ENCODE data around the gene ATF7.

DNA sequence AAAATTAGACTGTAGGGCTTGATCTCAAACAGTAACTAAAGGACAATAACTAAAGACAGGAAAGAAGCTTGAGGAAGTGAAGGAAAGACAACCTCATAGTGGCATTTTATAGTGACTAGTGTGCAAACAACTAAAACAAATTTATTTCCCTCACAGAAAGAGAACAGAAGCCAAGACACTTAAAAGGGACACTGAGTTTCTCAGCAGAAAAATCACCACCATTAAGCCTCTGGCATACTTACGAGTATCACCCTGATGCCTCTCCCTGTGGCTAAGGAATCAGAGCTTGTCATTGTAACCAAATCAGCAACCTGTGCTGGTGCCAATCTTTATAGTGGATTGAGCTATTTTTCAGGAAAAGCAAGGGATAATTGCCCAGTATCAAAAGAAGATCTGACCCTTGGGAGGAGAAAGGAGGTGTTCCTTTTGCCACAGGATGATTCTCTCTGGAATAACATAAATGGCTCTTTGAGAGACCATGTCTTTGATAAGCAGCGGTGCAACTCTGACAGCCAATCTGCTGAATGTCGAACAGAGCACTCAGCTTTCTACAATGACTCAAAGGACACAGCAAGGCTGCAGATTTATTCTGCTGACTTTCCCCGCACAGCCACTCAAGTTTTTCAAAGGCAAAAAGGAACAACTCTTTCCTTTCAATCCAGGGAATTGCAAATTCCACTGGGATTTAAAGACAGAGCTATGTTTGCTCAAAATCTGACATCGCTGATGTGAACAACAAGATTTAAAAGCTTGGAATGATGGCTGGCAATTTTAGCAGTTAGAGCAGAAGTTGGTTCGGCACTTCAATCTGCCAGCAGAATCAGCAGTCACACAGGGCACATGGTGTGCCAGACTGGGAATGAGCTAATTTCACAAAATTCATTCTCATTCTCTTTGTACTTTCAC lies 34.6 kb downstream of the ATF7 start:
- TF ChIP-seq CEBPB (IDR thresholded peaks at IDR 0.05): no peak
- TF ChIP-seq SREBF2 (IDR thresholded peaks at IDR 0.05): no peak
- no peak for TF ChIP-seq RAD21 (conservative IDR thresholded peaks at IDR 0.05 in 1 of 2, IDR thresholded peaks at IDR 0.05 in 1 of 2)
- no peak for TF ChIP-seq JUN (IDR thresholded peaks at IDR 0.05)
- TF ChIP-seq, protein P1, sequence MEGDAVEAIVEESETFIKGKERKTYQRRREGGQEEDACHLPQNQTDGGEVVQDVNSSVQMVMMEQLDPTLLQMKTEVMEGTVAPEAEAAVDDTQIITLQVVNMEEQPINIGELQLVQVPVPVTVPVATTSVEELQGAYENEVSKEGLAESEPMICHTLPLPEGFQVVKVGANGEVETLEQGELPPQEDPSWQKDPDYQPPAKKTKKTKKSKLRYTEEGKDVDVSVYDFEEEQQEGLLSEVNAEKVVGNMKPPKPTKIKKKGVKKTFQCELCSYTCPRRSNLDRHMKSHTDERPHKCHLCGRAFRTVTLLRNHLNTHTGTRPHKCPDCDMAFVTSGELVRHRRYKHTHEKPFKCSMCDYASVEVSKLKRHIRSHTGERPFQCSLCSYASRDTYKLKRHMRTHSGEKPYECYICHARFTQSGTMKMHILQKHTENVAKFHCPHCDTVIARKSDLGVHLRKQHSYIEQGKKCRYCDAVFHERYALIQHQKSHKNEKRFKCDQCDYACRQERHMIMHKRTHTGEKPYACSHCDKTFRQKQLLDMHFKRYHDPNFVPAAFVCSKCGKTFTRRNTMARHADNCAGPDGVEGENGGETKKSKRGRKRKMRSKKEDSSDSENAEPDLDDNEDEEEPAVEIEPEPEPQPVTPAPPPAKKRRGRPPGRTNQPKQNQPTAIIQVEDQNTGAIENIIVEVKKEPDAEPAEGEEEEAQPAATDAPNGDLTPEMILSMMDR (IDR thresholded peaks at IDR 0.05): no peak
- TF ChIP-seq, protein P2, sequence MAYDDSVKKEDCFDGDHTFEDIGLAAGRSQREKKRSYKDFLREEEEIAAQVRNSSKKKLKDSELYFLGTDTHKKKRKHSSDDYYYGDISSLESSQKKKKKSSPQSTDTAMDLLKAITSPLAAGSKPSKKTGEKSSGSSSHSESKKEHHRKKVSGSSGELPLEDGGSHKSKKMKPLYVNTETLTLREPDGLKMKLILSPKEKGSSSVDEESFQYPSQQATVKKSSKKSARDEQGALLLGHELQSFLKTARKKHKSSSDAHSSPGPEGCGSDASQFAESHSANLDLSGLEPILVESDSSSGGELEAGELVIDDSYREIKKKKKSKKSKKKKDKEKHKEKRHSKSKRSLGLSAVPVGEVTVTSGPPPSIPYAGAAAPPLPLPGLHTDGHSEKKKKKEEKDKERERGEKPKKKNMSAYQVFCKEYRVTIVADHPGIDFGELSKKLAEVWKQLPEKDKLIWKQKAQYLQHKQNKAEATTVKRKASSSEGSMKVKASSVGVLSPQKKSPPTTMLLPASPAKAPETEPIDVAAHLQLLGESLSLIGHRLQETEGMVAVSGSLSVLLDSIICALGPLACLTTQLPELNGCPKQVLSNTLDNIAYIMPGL (CRISPR knock-in tag; IDR thresholded peaks at IDR 0.05; ENCODE audit: borderline replicate concordance): no peak
- no peak for TF ChIP-seq MYC (IDR thresholded peaks at IDR 0.05; ENCODE audit: borderline replicate concordance, low read length)
- TF ChIP-seq, protein P3, sequence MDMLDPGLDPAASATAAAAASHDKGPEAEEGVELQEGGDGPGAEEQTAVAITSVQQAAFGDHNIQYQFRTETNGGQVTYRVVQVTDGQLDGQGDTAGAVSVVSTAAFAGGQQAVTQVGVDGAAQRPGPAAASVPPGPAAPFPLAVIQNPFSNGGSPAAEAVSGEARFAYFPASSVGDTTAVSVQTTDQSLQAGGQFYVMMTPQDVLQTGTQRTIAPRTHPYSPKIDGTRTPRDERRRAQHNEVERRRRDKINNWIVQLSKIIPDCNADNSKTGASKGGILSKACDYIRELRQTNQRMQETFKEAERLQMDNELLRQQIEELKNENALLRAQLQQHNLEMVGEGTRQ (IDR thresholded peaks at IDR 0.05): no peak
- TF ChIP-seq HDAC2 (IDR thresholded peaks at IDR 0.05): no peak
